Gastrocnemius medialis (tissue), 4 donors: ENCODE results near the gene EPAS1.

Source experiments
- CTCF ChIP-seq, 5 experiments: fragments of 450-650 bp in 3 of 5; fragments of 200-600 bp in 2 of 5; sonication (generic) in 2 of 5; IDR thresholded peaks in 4 of 5; conservative IDR thresholded peaks in 1 of 5; 1 replicate in 4 of 5; 2 replicates in 1 of 5; pipeline ENCODE4 v1.5.1; 2016 to 2019; ENCODE audit warnings: antibody characterized with exemption in 5 of 5, mild to moderate bottlenecking in 3 of 5, moderate library complexity in 3 of 5
- POLR2A ChIP-seq, 2 donors: fragments of 450-650 bp; IDR thresholded peaks; one replicate each; pipeline ENCODE4 v1.6.1; 2017; ENCODE audit warnings: antibody characterized with exemption in 2 of 2, mild to moderate bottlenecking in 2 of 2, moderate library complexity in 2 of 2

- no peak for TF ChIP-seq CTCF (IDR thresholded peaks at IDR 0.05 in 4 of 5, conservative IDR thresholded peaks at IDR 0.05 in 1 of 5)
- TF ChIP-seq POLR2A (IDR thresholded peaks at IDR 0.05) = no peak
These were observed 80.7 kb downstream of the EPAS1 start for GRCh38 chr2:46377666-46378560.
